Neural progenitor cell (in vitro differentiated cells): Measurements from ENCODE around the gene WRAP53.

Experiments used
- EZH2 ChIP-seq: fragments of 200-600 bp; sonication (generic); IDR thresholded peaks from 2 replicates; pipeline ENCODE4 v1.6.1; 2017; ENCODE audit warnings: antibody characterized with exemption, mild to moderate bottlenecking, moderate library complexity
- EZH2phosphoT487 ChIP-seq: fragments of 200-600 bp; sonication (generic); IDR thresholded peaks from 2 replicates; pipeline ENCODE4 v1.6.1; 2017; ENCODE audit warnings: antibody characterized with exemption
- TF ChIP-seq, protein P1 (sequence below): fragments of 200-600 bp; sonication (generic); IDR thresholded peaks from 2 replicates; pipeline ENCODE4 v1.5.1; 2017; ENCODE audit warnings: antibody characterized with exemption, mild to moderate bottlenecking

DNA sequence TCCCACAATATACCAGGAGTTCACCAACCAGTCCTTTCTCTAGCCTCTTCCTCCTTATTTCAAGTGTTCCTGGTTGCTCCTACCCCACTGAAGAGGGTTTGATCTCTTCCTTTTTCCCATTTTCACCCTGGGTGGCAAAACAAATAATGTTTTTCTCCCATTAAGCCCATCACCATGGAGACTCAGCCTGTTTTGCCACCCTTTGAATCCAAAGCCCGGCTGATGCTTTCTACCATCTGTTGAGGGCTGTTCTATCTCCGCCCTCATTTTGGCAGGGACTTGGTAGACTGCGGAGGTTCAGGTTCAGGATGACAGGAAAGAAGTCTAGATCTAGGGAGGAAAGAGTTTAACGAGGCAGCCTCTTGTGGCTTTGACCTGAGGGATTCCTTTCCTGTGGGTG, 31.8 kb downstream of the WRAP53 start:
- TF ChIP-seq, protein P1, sequence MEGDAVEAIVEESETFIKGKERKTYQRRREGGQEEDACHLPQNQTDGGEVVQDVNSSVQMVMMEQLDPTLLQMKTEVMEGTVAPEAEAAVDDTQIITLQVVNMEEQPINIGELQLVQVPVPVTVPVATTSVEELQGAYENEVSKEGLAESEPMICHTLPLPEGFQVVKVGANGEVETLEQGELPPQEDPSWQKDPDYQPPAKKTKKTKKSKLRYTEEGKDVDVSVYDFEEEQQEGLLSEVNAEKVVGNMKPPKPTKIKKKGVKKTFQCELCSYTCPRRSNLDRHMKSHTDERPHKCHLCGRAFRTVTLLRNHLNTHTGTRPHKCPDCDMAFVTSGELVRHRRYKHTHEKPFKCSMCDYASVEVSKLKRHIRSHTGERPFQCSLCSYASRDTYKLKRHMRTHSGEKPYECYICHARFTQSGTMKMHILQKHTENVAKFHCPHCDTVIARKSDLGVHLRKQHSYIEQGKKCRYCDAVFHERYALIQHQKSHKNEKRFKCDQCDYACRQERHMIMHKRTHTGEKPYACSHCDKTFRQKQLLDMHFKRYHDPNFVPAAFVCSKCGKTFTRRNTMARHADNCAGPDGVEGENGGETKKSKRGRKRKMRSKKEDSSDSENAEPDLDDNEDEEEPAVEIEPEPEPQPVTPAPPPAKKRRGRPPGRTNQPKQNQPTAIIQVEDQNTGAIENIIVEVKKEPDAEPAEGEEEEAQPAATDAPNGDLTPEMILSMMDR = no peak
- no peak for TF ChIP-seq EZH2phosphoT487
- TF ChIP-seq EZH2 = no peak
